Nephron (organoid): ENCODE data around the gene FBXO21.
A peak's percentile ranks its signal among the peaks of the same experiment; 100 is the strongest.

Source experiments
- H3K27ac Mint-ChIP-seq, 3 experiments: 2 replicates each; pipeline ENCODE4 v1.8.0; 2020; ENCODE audit warnings: mixed read lengths in 3 of 3, mild to moderate bottlenecking in 2 of 3, moderate library complexity in 1 of 3
- H3K27me3 Mint-ChIP-seq: 2 replicates; pipeline ENCODE4 v1.8.0; 2021; ENCODE audit warnings: low read depth, mild to moderate bottlenecking, moderate library complexity, mixed read lengths
- H3K36me3 Mint-ChIP-seq: 2 replicates; pipeline ENCODE4 v1.8.0; 2020; ENCODE audit warnings: low read depth, mixed read lengths
- H3K4me1 Mint-ChIP-seq: 2 replicates; pipeline ENCODE4 v1.8.0; 2020; ENCODE audit warnings: mixed read lengths
- H3K4me3 Mint-ChIP-seq, 3 experiments: 2 replicates each; pipeline ENCODE4 v1.8.0; 2020; ENCODE audit warnings: mild to moderate bottlenecking in 3 of 3, mixed read lengths in 3 of 3, moderate library complexity in 2 of 3
- H3K9me3 Mint-ChIP-seq: 2 replicates; pipeline ENCODE4 v1.8.0; 2020; ENCODE audit warnings: mixed read lengths
- CTCF ChIP-seq, 3 experiments: fragments of 200-600 bp; sonication (generic); IDR thresholded peaks; one replicate each; pipeline ENCODE4 v1.5.0; 2021; ENCODE audit warnings: antibody characterized with exemption in 3 of 3; ENCODE audit not compliant: unreplicated experiment in 3 of 3

FBXO21 gene

DNA sequence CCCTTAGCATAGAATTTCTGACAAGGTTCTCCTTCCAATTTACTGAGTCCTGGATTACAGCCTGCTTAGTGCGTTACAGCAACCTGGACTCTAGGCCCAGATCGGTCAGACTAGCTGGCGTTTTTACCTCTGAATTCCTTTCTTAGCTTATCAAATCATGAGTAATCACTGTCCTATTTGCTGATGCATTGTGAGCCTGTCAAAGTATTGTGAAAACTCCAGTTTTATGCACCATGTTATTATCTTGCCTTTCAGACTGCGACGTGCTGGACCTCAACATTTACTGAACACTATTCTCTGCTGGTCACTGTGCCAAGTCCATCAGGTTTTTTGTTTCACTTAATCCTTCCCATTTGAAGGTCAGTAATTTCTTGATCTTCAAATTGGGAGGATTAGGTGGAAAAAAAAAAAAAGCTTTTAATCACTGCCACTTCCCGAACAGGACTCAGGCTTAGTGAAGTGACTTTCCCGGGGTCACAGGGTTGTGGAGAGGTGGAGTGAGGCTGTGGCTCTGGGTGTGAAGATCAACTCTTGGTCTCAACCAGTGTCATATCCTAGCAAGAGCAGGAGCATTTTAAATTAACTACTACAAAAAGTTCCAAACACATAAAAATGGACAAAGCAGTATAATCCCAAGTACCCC, 31.2 kb downstream of the FBXO21 start:
- no peak overlapping the region for H3K4me3 Mint-ChIP-seq
- H3K27me3 Mint-ChIP-seq, result no peaks in the 10 kb centered on the region
- TF ChIP-seq CTCF (IDR thresholded peaks at IDR 0.05; ENCODE audit: unreplicated experiment in 3 of 3), result no peak
- H3K4me1 Mint-ChIP-seq, result peaks cover 6% of the 10 kb centered on the region
- H3K36me3 Mint-ChIP-seq, result peaks cover 84% of the 10 kb centered on the region
- H3K27ac Mint-ChIP-seq, result peak overlapping the region in 1 of 3 experiments; percentile 10
- H3K9me3 Mint-ChIP-seq, result no peaks in the 10 kb centered on the region

DNA sequence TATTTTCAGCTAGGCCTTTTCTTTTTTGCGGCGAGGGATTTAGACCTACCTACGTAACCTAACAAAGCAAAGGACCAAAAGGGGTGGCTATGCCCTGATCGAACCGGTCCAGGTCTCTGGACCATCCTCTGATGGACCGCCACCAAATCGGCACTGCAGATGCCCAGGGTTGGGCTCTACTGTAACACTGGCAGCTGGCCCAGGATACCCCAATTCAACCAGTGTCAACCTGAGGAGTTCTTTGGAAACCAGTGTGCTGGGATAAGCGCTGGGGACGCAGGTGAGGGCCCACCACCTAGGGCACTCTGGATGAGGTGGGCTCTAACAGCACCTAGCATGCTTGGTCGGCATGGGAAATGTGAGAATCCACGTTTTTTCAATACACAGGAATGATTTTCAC, 32.2 kb downstream of the FBXO21 start:
- Mint-ChIP-seq H3K4me3 (no peak overlapping the region), H3K9me3 (no peaks in the 10 kb centered on the region), H3K4me1 (peaks cover 6% of the 10 kb centered on the region), H3K27ac (no peak overlapping the region), H3K36me3 (peaks cover 89% of the 10 kb centered on the region), H3K27me3 (no peaks in the 10 kb centered on the region)
- TF ChIP-seq CTCF (IDR thresholded peaks at IDR 0.05; ENCODE audit: unreplicated experiment in 3 of 3), result no peak

DNA sequence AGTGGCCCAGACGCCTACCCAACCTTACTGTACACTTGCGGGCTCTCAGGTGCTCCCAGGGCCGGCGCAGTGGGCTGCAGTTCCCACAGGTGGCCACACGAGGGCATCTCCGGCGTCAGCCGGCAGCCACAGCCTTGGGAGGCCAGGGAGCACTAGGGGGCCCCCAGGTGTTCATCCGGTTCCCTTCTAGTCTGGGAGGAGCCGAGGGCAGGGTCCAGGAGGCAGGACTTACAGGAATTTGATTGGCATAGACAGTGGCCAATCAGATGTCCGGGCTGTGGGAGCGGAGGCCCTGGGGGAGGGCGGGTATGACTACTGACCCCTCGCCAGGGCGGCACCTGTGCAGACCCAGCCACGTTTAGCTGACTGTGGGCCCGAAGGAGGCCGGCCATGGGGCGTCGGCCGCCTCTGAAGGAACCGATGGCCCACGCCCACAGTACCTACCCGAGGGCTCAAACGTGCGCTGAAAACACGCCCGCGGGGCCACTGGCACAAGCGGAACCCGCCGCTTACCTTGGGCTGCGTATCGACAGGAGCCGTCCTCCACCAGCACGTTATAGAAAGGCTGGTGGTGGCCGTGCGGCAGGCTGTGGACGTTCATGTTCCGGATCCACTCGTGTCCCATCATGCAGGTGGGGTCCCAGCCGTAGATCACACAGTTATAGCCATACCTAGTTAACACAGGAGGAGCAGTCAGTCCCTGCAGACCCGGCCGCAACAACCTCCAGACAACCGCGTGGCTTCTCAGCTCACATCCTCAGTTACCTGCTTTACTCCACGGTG, 34.8 kb downstream of the FBXO21 start:
- Mint-ChIP-seq H3K27me3 (no peaks in the 10 kb centered on the region), H3K4me1 (no peaks in the 10 kb centered on the region), H3K9me3 (no peaks in the 10 kb centered on the region), H3K27ac (no peak overlapping the region), H3K36me3 (peaks cover 92% of the 10 kb centered on the region), H3K4me3 (no peak overlapping the region)
- peak; percentile 66 to 80 (median 68) for TF ChIP-seq CTCF (IDR thresholded peaks at IDR 0.05; ENCODE audit: unreplicated experiment in 3 of 3)

GRCh38 chr12:117152793-117153775, 37.2 kb downstream of the FBXO21 start:
- Mint-ChIP-seq H3K27me3 (peaks cover 5% of the 10 kb centered on the region), H3K4me3 (no peak overlapping the region), H3K27ac (peak overlapping the region in 1 of 3 experiments; percentile 5), H3K4me1 (no peaks in the 10 kb centered on the region), H3K9me3 (no peaks in the 10 kb centered on the region), H3K36me3 (peaks cover 89% of the 10 kb centered on the region)
- no peak for TF ChIP-seq CTCF (IDR thresholded peaks at IDR 0.05; ENCODE audit: unreplicated experiment in 3 of 3)

GRCh38 chr12:117151403-117152031, 38.8 kb downstream of the FBXO21 start:
- no peak overlapping the region for H3K4me3 Mint-ChIP-seq
- peaks cover 81% of the 10 kb centered on the region for H3K36me3 Mint-ChIP-seq
- no peaks in the 10 kb centered on the region for H3K4me1 Mint-ChIP-seq
- H3K9me3 Mint-ChIP-seq, result no peaks in the 10 kb centered on the region
- TF ChIP-seq CTCF (IDR thresholded peaks at IDR 0.05; ENCODE audit: unreplicated experiment in 3 of 3), result peak in 1 of 3 experiments; percentile 11
- H3K27me3 Mint-ChIP-seq, result peaks cover 5% of the 10 kb centered on the region
- peak overlapping the region in 1 of 3 experiments; percentile 40 for H3K27ac Mint-ChIP-seq
